Measurements from ENCODE around the gene MEX3D. TPM values are rescaled to one million over a fixed set of nuclear protein-coding genes. Genes with fewer than 3 reads are reported as not detected.
A peak's percentile ranks its signal among the peaks of the same experiment; 100 is the strongest.

MEX3D gene
- total RNA-seq, 1 donor from 2014 or later = 2.1 TPM

DNA sequence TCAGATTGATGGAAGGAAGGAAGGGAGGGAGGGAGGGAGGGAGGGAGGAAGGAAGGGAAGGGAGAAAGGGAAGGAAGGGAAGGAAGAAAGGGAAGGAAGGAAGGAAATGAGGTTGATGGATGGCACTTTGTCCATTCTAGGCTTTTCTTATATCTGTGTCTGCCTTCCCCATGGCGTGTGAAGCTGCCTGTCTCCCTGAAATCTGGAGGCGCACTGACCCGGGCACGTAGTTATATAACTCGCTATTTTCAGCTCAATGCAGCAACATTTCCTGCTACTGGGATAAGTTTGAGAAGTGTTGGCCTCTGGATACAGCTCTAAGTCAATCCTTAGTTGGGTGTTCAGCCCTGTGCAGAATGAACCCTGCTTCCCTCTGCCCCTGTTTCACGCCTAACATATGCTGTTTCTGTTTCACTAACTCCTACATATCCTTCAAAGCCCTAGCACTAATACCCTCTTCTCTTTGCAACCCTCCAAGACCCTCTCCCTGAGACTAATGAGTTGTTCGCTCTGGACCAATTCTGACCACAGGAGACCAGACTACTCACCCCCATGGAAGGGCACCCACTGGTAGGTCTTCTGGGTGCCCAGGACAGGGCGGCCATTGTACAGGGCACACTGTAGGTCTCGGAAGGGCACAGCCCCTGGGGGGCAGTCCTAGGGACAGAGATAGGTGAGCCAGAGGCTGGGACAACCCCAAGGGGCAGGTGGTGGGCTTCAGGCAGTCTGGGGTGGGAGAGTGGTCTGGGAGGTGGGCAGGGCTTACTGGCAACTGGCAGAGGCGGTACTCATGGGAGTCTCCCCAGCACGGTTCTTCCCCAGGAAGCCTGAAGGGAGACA, 58.3 kb downstream of the MEX3D start:
- ChIA-PET CTCF (no interaction called here), POLR2A (no interaction called here)
- intact Hi-C loops (cut with micrococcal nuclease) = no loop called here

DNA sequence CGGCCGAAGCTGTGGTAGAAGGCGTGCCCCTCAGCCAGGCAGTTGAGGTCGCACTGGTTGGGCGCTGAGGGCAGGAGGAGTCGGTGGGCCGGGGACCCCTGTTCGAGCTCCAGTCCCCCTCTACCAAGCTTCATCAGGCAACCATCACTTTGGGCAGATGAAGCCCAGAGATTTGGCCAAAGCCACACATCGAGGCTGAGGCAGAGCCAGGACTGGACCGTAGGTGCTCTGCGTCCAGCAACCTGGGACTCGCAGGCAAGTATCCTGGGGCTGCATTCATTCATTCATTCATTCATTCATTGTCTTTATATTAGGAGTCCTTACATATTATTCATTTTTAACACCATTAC, 59.6 kb downstream of the MEX3D start:
- Mint-ChIP-seq H3K27me3 (peaks cover 37% of the 10 kb centered on the region), H3K4me3 (peak overlapping the region; percentile 36), H3K9me3 (no peaks in the 10 kb centered on the region), H3K4me1 (peaks cover 14% of the 10 kb centered on the region), H3K36me3 (ENCODE audit: low read depth) (no peaks in the 10 kb centered on the region), H3K27ac (no peak overlapping the region)
- no peak for ATAC-seq (ENCODE audit: low read depth)
- ChIA-PET POLR2A (interaction anchor here (0.7 kb wide), 1 partner anchor 125 kb away, joined by 3 read pairs; no protein-coding TSS in a partner anchor), CTCF (no interaction called here)
- DNase-seq = no peak
- no peak for TF ChIP-seq CTCF (IDR thresholded peaks at IDR 0.05)
- intact Hi-C loops (cut with micrococcal nuclease) = loop anchor here (1.0 kb wide), 1 partner anchor 29 kb away; the partner anchor contains the start of gene C19orf25

More for the DNA sequence above, 58.3 kb downstream of the MEX3D start:
- peaks cover 14% of the 10 kb centered on the region for H3K4me1 Mint-ChIP-seq
- no peak for DNase-seq
- H3K9me3 Mint-ChIP-seq = no peaks in the 10 kb centered on the region
- ATAC-seq (ENCODE audit: low read depth) = no peak
- no peak overlapping the region for H3K4me3 Mint-ChIP-seq
- peaks cover 36% of the 10 kb centered on the region for H3K27me3 Mint-ChIP-seq
- H3K36me3 Mint-ChIP-seq (ENCODE audit: low read depth) = no peaks in the 10 kb centered on the region
- H3K27ac Mint-ChIP-seq = no peak overlapping the region
- TF ChIP-seq CTCF (IDR thresholded peaks at IDR 0.05) = no peak

DNA sequence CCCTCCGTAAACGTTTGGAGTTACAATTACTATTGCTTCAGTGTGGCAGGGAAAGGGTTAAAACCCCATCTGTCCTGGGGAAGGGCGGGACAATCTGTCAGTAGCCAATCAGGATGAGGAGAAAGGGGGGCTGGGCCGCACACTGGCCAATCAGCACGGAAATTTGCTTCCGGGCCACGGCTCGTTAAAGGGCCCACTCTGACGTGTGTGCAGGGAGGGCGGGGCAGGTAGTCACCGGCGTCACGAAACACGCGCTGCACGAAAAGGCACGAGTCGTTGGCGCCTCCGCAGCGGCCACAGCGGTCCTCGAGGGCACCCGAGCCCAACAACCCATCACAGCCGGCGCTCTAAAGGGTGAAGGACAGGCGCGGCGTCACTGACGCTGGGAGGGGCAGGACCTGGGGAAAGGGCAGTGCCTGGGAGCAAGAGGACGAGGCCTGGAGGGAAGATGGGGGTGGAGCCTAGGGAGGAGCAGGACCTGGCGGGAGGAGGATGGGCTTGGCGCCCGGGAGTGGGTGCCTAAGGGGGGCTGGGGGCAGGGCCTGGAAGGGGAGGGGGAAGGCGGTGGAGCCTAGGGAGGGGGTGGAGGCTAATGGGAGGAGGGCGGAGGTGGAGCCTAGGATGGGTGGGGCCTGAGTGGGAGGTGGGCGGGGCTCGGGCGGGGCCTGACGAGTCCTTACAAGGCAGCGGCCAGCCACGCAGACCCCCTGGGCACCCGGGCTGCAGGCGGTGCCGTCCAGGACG, 60.2 kb downstream of the MEX3D start:
- no peak for TF ChIP-seq CTCF (IDR thresholded peaks at IDR 0.05)
- DNase-seq (peak; percentile 72), ATAC-seq (ENCODE audit: low read depth) (peak; percentile 89)
- peaks cover 39% of the 10 kb centered on the region for H3K27me3 Mint-ChIP-seq
- peaks cover 14% of the 10 kb centered on the region for H3K4me1 Mint-ChIP-seq
- H3K36me3 Mint-ChIP-seq (ENCODE audit: low read depth) = no peaks in the 10 kb centered on the region
- H3K27ac Mint-ChIP-seq = peak overlapping the region; percentile 80
- intact Hi-C loops (cut with micrococcal nuclease) = loop anchor here (1.0 kb wide), 2 partner anchors 18 to 29 kb away; partner anchors contain the start of genes C19orf25 and PCSK4
- ChIA-PET CTCF (no interaction called here), POLR2A (interaction anchor here (0.7 kb wide), 1 partner anchor 125 kb away, joined by 3 read pairs; no protein-coding TSS in a partner anchor)
- H3K4me3 Mint-ChIP-seq = peak overlapping the region; percentile 80
- H3K9me3 Mint-ChIP-seq = no peaks in the 10 kb centered on the region

- H3K4me1 Mint-ChIP-seq = peaks cover 9% of the 10 kb centered on the region
- intact Hi-C loops (cut with micrococcal nuclease) = loop anchor here (1.0 kb wide), 1 partner anchor 17 kb away; the partner anchor contains the start of gene PCSK4
- peaks cover 42% of the 10 kb centered on the region for H3K27me3 Mint-ChIP-seq
- H3K36me3 Mint-ChIP-seq (ENCODE audit: low read depth) = no peaks in the 10 kb centered on the region
- TF ChIP-seq CTCF (IDR thresholded peaks at IDR 0.05) = no peak
- H3K4me3 Mint-ChIP-seq = no peak overlapping the region
- no peaks in the 10 kb centered on the region for H3K9me3 Mint-ChIP-seq
- ATAC-seq (ENCODE audit: low read depth) = no peak
- no peak overlapping the region for H3K27ac Mint-ChIP-seq
- DNase-seq = no peak
- CTCF ChIA-PET = no interaction called here
- POLR2A ChIA-PET = interaction anchor here (0.5 kb wide), 1 partner anchor 293 kb away, joined by 11 read pairs; no protein-coding TSS in a partner anchor
Measured at GRCh38 chr19:1507192-1507660, 60.9 kb downstream of the MEX3D start.
